Jurkat, Clone E6-1 (cell line): ENCODE data around the gene NUP210.

ENCODE experiments used
- DNase-seq: peaks from one replicate; pipeline ENCODE4 v3.0.0-alpha.2; 2011; ENCODE audit warnings: low read depth, low spot score
- H3K4me3 ChIP-seq: 2 replicates; pipeline ENCODE4 v1.5.1; 2011; ENCODE audit warnings: mild to moderate bottlenecking, low read length, control low read depth, moderate library complexity

NUP210 gene

GRCh38 chr3:13411186-13411860 lies 8.8 kb downstream of the NUP210 start:
- no peak overlapping the region for H3K4me3 ChIP-seq
- no peak for DNase-seq

GRCh38 chr3:13408890-13409289 lies 11.2 kb downstream of the NUP210 start:
- DNase-seq = no peak
- H3K4me3 ChIP-seq = no peak overlapping the region

- DNase-seq = no peak
- no peak overlapping the region for H3K4me3 ChIP-seq
Measured at GRCh38 chr3:13407926-13408325, 12.2 kb downstream of the NUP210 start.

DNA sequence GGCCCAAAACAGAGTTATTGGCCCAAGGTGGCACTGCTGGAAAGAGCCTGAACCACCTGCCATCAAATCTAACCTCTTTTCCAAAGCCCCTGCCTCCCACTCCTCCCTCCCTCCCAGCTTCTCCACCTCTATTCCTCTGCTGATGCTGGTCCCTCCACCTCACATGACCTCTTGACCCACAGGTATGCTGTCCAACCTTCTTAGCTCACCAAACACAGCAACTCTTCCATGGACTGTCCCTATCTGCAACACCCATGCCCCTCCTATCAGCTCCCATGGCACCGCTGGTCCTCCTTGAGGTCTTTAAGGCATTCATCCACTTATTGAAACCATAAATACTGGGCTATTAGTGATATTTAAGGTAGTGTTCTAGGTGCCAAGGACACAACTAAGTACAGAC lies 12.6 kb downstream of the NUP210 start:
- no peak overlapping the region for H3K4me3 ChIP-seq
- DNase-seq = no peak

DNA sequence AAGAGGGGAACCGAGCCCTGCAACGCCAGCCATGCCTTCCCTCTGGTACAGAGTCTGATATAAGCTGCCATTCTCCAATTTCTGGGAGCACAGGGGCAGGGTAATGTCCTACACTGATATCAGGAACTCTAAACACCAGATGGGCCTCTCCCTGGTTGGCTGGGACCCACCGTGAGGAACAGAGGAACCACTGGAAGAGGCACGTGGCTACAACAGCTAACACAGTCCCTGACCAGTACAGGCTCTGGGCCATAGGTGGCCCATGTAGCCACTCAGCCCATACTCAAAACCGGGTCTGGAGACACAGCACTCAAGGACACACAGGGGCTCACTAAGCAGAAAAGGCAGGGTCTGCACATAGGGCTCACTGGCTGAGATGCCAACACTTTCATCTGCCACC lies 13.9 kb downstream of the NUP210 start:
- DNase-seq = no peak
- H3K4me3 ChIP-seq = no peak overlapping the region

- no peak overlapping the region for H3K4me3 ChIP-seq
- no peak for DNase-seq
Measured at GRCh38 chr3:13405614-13406013, 14.5 kb downstream of the NUP210 start.

- no peak overlapping the region for H3K4me3 ChIP-seq
- DNase-seq = no peak
Measured at GRCh38 chr3:13404626-13405452, 15.3 kb downstream of the NUP210 start.

GRCh38 chr3:13403847-13404246 lies 16.3 kb downstream of the NUP210 start:
- no peak overlapping the region for H3K4me3 ChIP-seq
- DNase-seq = no peak

DNA sequence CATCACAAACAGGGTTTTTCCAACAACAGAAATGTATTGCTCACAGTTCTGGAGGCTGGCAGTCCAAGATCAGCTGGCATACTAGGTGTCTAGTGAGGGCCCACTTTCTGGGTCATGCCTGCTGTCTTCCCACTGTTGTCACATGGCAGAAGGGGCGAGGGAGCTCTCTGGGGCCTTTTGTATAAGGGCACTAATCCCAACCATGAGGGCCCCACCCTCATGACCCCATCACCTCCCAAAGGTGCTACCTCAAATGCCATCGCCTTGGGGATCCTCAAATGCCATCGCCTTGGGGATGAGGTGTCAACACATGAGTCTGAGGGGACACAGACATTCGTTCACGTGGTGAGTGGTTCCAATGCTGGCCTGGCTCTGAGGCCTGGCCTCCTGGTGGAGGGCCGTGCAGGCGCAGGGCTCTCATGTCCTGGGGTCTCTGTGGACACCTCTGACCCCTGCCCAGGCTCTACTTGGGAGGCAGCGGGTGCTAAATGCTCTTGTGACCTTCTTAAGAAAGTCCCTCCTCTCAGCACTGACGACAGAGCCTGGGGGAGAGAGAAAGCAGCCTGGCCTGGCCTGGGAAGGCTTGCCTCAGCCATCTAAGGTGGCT lies 16.8 kb downstream of the NUP210 start:
- no peak overlapping the region for H3K4me3 ChIP-seq
- DNase-seq = no peak

GRCh38 chr3:13401149-13401548 lies 19.0 kb downstream of the NUP210 start:
- DNase-seq = no peak
- no peak overlapping the region for H3K4me3 ChIP-seq

- no peak overlapping the region for H3K4me3 ChIP-seq
- no peak for DNase-seq
Measured at GRCh38 chr3:13400114-13400673, 19.9 kb downstream of the NUP210 start.

DNA sequence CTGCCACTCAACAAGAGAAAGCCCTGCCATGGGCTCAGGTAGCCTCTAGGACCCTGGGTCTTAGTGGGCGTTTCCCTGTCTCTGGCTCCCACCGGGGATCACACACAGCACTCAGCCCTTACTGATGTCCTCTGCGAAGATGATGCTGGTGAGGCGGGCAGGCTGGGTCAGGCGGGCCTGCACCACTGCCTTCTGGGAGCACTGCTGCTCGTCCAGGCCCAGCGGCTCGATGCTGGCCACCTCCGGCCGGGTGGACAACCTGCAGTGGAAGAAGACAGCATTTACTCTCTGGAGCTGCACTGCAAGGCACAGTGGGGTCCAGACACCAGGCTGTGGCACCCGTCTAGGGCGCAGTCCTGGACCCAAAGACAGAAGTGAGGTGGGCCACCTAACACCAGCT lies 20.5 kb downstream of the NUP210 start:
- H3K4me3 ChIP-seq = no peak overlapping the region
- no peak for DNase-seq

GRCh38 chr3:13397316-13397715 lies 22.8 kb downstream of the NUP210 start:
- no peak for DNase-seq
- H3K4me3 ChIP-seq = no peak overlapping the region

GRCh38 chr3:13394363-13394762 lies 25.8 kb downstream of the NUP210 start:
- no peak for DNase-seq
- H3K4me3 ChIP-seq = no peak overlapping the region

GRCh38 chr3:13393427-13394360 lies 26.4 kb downstream of the NUP210 start:
- no peak for DNase-seq
- H3K4me3 ChIP-seq = no peak overlapping the region

DNA sequence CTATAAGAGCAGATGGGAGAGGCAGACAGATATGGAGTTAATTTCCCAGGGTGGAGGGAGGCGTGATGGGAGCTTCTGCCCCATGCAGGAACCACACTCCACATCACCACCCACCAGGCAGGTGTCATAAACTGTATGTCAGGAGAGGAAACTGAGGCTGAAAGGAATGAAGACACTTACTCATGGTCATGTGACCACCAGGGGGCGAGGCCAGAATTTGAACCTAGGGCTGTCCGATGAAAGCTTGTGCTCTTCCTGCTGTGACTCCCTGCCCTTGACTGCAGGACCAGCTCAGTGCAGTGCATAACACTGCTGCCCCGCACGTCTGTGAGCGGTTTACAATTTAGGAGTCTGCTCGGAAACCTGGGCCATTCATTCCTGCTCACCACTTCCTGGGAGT lies 28.8 kb downstream of the NUP210 start:
- no peak for DNase-seq
- no peak overlapping the region for H3K4me3 ChIP-seq

DNA sequence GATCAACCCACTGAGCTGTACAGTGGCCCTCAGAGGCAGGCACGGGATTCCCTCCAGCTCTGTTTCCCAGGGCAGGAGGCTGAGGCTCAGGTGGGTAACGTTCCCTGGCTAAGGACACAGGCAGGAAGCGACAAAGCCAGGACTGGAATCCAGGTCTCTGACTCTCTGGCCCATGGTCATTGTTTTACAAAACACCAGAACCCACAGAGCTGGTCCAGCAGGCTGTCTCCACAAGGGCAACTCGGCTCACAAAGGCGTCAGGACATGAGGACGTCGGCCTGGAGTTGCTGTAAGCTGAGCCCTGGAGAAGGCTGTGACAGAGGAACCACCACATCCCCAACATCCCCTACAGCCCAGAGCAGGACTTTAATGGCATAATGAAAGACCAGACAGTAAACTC lies 30.7 kb downstream of the NUP210 start:
- no peak for DNase-seq
- no peak overlapping the region for H3K4me3 ChIP-seq

DNA sequence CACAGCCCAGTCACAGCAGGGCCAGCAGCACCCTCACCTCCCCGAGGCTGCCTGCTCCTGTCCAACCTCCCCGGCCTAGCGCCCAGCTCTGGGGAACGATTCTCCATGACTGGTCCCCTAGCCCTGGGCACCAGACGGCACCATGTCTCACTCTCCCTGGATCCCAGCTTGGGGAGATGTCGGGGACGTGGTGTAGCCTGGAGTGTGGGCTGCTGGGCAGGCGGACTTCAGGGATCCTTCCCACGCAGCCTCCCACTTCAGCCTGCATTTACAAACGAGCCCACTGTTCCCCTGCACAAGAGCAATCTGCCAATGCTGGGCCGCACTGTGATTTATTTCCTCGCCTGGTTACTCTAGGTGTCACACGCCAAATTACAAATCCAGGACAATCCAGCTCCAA lies 31.3 kb downstream of the NUP210 start:
- H3K4me3 ChIP-seq = no peak overlapping the region
- no peak for DNase-seq

DNA sequence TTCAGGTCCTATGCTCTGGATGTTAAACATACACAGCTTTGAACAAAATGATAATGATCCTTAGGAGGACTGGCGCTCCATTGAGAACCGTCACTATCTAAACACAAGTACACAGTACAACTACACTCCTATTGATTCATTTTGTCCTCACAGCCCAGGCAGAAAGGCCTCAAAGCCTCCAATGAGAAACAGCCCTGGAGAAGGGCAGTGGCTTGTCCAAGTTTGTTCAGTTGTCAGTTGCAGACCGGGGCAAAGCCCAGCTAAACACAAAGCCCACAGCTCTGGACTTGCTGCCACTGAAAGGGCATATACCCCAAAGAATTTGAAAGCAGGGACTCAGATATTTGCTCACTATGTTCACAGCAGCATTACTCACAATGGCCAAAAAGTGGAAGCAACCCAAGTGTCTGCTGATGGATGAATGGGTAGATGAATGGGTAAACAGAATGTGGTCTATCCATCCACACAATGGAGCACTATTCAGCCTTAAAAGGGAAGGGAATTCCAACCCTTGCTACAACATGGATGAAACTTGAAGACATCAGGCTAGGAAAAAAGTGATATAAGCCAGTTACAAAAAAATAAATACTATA lies 34.7 kb downstream of the NUP210 start:
- DNase-seq = no peak
- H3K4me3 ChIP-seq = no peak overlapping the region
